ENCODE data around the gene LRPPRC. TPM values are rescaled to one million over a fixed set of nuclear protein-coding genes. Genes with fewer than 3 reads are reported as not detected.

Gene LRPPRC
- polyA plus RNA-seq, 5 donors, result 87.2 to 109 (median 102) TPM

- no peak for DNase-seq
Measured at GRCh38 chr2:43874776-43875451, 120.9 kb downstream of the LRPPRC start.

DNA sequence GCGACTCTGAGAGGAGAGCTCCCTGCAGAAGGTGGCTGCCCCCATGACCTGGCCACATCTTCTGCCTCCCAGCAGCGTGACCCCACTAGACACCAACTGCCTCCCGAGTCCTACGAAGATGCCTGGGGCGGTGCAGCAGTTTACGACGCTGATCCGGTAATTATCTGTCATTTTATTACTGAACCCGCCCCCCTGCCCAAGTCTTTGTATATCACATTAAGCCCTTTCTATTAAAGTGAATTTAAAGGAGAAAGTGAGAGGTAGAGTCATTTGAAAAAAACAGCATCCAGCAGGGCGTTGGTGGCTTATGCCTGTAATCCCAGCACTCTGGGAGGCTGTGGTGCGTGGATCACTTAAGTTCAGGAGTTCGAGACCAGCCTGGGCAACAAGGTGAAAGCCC lies 123.6 kb downstream of the LRPPRC start:
- no peak for DNase-seq

DNA sequence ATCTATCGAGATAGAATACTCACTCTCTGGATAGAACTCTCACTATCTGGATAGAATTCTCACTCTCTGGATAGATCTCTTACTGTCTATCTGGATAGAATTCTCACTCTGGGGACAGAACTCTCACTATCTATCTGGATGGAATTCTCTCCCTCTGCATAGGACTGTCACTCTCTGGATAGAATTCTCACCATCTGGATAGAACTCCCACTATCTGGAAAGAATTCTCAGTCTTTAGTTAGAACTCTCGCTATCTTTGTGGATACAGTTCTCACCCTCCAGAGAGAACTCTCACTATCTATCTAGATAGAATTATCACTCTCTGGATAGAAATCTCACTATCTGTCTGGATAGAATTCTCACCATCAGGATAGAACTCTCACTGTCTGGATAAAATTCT lies 140.5 kb downstream of the LRPPRC start:
- DNase-seq, result no peak

GRCh38 chr2:43854671-43855070 lies 141.1 kb downstream of the LRPPRC start:
- no peak for DNase-seq

- DNase-seq, result no peak
Measured at GRCh38 chr2:43853141-43854081, 142.4 kb downstream of the LRPPRC start.

DNA sequence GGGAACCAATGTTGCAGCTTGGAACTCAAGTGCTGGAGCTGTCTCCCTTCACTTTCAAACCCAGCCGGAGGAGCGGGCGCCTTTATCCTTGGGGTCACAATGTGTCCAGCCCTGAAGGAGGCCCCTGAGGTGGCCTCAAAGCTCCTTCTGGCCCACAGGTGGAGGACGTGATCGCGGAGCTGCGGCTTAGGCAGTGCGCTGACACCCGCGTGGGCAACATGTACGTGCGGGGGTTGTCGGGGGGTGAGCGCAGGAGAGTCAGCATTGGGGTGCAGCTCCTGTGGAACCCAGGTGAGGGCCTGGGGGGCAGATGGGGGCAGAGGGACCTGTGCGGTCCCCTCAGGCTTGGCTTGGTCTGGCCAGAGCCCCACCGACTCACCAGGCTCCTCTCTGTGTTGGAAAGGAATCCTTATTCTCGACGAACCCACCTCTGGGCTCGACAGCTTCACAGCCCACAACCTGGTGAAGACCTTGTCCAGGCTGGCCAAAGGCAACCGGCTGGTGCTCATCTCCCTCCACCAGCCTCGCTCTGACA lies 143.5 kb downstream of the LRPPRC start:
- no peak for DNase-seq

GRCh38 chr2:43851011-43851980 lies 144.5 kb downstream of the LRPPRC start:
- DNase-seq, result no peak

DNA sequence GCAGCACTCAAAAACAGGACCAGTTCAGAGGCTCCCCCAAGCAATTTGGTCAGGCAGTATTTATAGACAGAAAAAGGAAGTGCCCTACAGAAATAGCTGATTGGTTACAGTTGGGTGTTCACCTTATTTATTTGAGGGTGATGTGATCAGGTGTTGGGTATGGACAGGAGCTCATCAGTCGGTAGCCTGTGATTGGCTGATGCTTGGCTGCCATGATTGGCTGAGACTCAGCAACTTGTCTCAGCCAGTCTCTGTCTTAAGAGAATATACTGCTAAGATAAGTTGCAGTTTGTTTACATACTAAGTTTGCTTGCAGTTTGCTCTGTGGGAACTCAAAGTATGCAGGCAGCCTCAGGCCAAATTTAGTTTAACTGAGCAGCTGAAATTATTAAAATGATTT lies 147.6 kb downstream of the LRPPRC start:
- DNase-seq, result no peak

GRCh38 chr2:43846140-43846793 lies 149.5 kb downstream of the LRPPRC start:
- no peak for DNase-seq

DNA sequence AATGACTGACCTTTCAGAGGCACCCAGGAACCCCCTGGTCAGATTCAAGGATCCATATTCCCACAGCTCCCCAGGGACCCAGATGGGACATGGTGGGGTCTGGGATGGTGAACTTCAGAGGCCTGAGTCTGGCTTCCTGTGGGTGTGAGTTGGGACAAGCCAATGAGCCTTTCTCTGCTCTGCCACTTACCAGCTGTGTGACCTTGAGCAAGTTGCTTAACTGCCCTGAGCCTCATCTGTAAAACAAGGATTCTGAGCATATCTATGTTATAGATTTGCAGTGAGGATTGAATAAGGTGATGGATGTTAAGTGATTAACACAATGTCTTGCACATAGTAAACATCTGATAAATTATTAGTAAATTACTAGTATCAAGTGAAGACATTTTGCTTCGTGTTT lies 150.6 kb downstream of the LRPPRC start:
- DNase-seq, result no peak

DNA sequence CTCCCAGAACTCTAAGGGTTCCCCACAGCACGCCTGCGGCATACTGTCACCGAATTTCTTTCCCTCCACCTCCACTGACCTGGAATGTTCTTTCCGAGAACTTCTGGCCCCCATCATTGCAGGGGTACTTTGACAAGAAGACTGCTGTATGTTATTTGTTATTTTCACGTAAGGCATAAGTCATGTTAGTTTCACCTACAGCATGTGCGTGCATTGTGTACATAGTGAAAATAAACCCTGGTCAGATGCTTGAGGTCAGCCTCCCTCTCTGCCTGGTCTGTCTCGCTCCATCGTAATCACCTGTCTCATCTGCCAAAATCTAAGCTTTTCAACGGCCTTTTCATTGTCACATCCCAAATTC lies 152.9 kb downstream of the LRPPRC start:
- DNase-seq, result no peak

DNA sequence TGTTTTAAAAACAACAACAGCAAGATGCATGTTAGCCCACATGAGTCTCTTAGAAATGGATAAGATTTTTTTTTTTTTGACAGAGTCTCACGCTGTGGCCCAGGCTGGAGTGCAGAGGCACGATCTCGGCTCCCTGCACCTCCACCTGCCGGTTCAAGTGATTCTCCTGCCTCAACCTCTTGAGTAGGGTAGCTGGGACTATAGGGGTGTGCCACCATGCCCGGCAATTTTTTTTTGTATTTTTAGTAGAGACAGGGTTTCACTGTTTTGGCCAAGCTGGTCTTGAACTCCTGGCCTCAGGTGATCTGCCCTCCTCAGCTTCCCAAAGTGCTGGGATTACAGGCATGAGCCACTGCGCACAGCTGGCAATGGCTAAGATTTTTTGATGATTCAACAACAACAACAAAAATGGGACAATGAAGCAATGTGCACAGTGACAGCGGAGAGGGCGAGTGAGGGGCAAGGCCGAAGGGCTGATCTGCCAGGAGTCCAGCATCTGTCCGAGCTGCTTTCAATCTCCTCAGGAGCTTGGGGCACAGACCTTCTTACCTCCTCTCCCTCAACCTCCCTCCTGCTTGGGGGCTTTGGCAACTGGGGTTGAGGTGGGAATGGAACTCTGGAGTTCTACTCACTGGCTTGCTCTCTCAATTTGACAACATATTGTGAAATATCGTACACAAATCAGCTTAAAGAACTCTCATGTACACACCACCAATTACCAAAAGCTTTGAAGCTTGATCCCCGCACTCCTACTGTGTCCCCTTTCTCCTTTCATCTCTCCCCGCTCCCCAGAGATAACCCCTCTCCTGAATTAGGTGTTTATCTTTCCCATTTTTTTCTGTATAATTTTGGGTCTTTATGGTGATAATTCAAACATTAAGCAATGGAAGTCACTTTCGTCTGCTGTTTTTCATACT lies 153.6 kb downstream of the LRPPRC start:
- no peak for DNase-seq

- no peak for DNase-seq
Measured at GRCh38 chr2:43840965-43841364, 154.8 kb downstream of the LRPPRC start.

GRCh38 chr2:43839776-43840564 lies 155.8 kb downstream of the LRPPRC start:
- DNase-seq, result no peak

- no peak for DNase-seq
Measured at GRCh38 chr2:43838560-43839267, 157.1 kb downstream of the LRPPRC start, which contains the start of the genes ABCG5 and ABCG8. TSS of gene ABCG5 (minus strand) at chr2:43838839. CDS start at chr2:43838679, 160 bp downstream. TSS of gene ABCG8 (plus strand) at chr2:43838971. CDS start at chr2:43839054, 83 bp downstream.

DNA sequence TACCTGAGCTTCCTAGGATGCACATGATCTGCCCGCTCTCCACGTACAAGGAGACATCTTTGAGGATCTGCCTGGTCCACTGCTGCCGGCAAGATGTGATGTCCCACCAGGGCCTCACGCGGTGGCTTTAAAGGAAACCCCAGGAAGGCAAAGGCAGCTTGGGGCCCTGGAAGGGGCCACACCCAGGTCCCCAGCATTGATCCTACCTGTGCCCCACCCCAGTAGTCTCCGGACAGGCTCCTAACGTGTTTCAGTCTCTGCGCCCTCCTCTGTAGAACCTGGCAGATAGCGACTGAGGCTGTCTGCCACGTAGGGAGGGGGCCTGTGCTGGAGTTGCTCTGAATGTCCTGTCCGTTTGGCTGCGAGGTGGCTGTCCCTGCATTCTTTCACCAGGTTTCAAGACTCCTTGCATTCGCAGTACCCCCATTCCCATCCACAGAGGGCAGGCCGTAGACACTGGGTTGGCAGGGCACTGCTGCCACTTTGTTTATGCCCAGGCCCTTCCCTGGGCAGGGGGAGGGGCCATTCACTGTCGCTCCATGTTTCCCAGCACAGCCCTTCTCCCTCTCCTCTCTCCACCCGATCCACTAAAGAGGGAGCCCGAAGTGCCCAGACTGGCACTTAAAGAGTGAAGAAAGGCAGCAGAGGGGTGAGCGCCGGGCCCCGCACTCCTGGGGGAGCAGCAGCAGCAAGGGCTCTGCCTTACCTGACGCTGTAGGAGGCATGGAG lies 157.8 kb downstream of the LRPPRC start:
- no peak for DNase-seq

- DNase-seq, result no peak
Measured at GRCh38 chr2:43837033-43837432, 158.8 kb downstream of the LRPPRC start.

Measured in right lung (tissue), 5 donors.